Activated T-helper 1 cell treated with anti-CD3 and anti-CD28 coated beads, Interleukin-12 subunit alpha, Interleukin-12 subunit beta, Interleukin-2, Interleukin-4 antibody, amounts not matched to agents 30 ng/mL and 10 ng/mL and 1 ng/mL, durations not matched to agents 14 hours and 24 hours and 36 hours (primary cell): ENCODE measurements around the gene FGD4. TPM values are rescaled to one million over a fixed set of nuclear protein-coding genes. Genes with fewer than 3 reads are reported as not detected.
A peak's percentile ranks its signal among the peaks of the same experiment; 100 is the strongest.

Experiments
- DNase-seq: peaks from one replicate; pipeline ENCODE4 v3.0.0; 2021; ENCODE audit warnings: low spot score
- H3K27ac Mint-ChIP-seq: one replicate; pipeline ENCODE4 v1.8.0; 2021; ENCODE audit warnings: mild to moderate bottlenecking, mixed read lengths
- H3K27me3 Mint-ChIP-seq: one replicate; pipeline ENCODE4 v1.8.0; 2022; ENCODE audit warnings: mild to moderate bottlenecking, moderate library complexity, mixed read lengths; ENCODE audit not compliant: insufficient read depth
- H3K36me3 Mint-ChIP-seq: one replicate; pipeline ENCODE4 v1.8.0; 2021; ENCODE audit warnings: low read depth, mixed read lengths
- H3K4me1 Mint-ChIP-seq: one replicate; pipeline ENCODE4 v1.8.0; 2021; ENCODE audit warnings: low read depth, mixed read lengths
- H3K4me3 Mint-ChIP-seq: one replicate; pipeline ENCODE4 v1.8.0; 2021; ENCODE audit warnings: mild to moderate bottlenecking, moderate library complexity, mixed read lengths
- H3K9me3 Mint-ChIP-seq: one replicate; pipeline ENCODE4 v1.8.0; 2021; ENCODE audit warnings: mixed read lengths
- intact Hi-C: fragments of 100-400 bp; cut with micrococcal nuclease; formaldehyde crosslinking; loops from one replicate; pipeline ENCODE4 v1.15.1; 2024
- total RNA-seq: library from RNA; stranded (reverse); gene quantifications from 2 replicates; pipeline ENCODE4 v1.2.3, GENCODE V29; 2022

FGD4 gene
- total RNA-seq, 1 donor from 2014 or later: 0.03 TPM

DNA sequence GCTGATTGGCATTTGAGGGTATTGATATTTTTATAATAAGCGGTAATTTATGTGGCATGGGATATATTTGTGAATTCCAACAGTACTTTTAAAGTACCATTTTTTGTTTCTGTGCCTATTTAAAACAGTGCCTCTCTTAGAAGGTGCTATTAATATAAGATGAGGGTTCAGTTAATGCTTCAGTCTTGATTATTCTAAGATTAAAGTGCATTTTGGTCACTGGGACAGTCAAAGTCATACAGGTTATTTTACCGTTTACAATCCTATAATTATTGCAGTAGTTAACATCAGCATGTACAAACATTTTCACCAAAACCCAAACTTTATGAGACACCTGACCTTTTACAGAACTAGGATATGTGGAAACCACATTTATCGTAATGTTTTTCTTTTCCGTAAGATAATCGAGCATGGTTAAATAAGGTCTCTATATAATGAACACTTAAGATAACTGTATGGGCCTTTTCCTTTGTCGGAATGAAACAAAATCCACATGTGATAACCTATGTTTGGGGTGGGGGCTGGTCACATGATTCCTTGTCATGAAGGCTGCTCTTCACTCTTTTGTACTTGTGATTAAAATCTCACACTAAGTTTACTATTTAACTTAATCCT, 242.0 kb downstream of the FGD4 start:
- Mint-ChIP-seq H3K4me1 (no peaks in the 10 kb centered on the region), H3K4me3 (no peak overlapping the region), H3K9me3 (no peaks in the 10 kb centered on the region), H3K27me3 (no peaks in the 10 kb centered on the region), H3K36me3 (no peaks in the 10 kb centered on the region), H3K27ac (no peak overlapping the region)
- intact Hi-C loops: no loop called here
- DNase-seq: no peak

DNA sequence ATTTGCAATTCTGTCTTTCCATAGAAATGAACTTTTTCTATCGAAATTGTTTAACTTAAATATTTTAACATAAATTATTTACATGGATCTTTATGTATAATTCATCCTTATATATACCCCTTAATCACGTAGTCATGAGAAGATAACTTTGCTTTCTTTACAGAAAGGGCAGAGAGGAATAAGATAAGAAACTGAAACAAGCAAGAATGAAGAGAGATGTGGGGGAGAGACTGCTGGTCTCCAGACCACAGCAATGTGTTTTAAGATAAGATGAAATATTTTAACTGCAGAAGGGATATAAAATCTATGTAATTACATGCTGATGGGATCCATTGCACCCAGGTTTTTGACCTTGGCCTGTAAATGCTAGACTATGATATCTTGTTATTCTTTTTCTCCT, 245.1 kb downstream of the FGD4 start:
- intact Hi-C loops: no loop called here
- no peak for DNase-seq
- Mint-ChIP-seq H3K4me1 (no peaks in the 10 kb centered on the region), H3K36me3 (no peaks in the 10 kb centered on the region), H3K27ac (no peak overlapping the region), H3K4me3 (no peak overlapping the region), H3K9me3 (no peaks in the 10 kb centered on the region), H3K27me3 (peaks cover 2% of the 10 kb centered on the region)

DNA sequence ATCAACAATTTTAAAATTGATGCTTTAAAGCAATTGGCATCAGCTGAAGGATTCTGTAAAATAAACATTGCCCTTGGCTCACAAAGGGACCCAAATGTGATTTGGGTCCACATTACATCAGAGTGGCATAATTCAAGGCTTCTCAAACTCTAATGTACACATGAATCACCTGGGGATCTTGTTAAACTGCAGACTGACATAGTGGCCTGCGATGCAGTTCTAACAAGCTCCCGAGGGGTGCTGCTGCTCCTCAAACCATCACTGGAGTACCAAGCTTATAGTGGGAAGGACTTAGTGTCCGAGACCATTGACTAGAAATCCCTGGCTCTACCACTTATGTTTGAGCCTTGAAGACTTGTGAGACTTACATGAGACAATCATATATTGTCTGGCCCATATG, 247.9 kb downstream of the FGD4 start:
- no peaks in the 10 kb centered on the region for H3K36me3 Mint-ChIP-seq
- H3K27me3 Mint-ChIP-seq: peaks cover 4% of the 10 kb centered on the region
- H3K4me1 Mint-ChIP-seq: no peaks in the 10 kb centered on the region
- no peak overlapping the region for H3K27ac Mint-ChIP-seq
- no peak for DNase-seq
- H3K9me3 Mint-ChIP-seq: no peaks in the 10 kb centered on the region
- H3K4me3 Mint-ChIP-seq: no peak overlapping the region
- intact Hi-C loops: no loop called here

DNA sequence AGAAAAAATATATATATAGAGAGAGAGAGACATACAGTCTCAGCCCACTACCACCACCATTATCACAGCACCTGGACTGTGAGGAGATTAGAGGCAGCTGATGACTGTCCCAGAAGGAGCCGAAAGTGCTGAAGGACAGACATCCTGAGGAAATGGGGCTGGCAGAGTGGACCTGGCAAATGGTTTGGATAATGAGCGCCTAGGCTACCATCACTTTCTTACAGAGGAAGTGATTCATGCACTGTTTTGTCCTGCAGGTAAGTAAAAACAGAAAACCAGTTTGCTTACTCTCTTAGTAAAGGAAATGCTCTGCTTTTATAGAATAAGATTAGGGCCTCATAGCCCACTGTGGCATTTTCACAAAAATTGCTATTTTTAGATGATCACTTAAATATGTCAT, 251.2 kb downstream of the FGD4 start:
- Mint-ChIP-seq H3K4me3 (no peak overlapping the region), H3K27me3 (peaks cover 6% of the 10 kb centered on the region), H3K9me3 (no peaks in the 10 kb centered on the region), H3K36me3 (no peaks in the 10 kb centered on the region), H3K27ac (no peak overlapping the region), H3K4me1 (no peaks in the 10 kb centered on the region)
- no peak for DNase-seq
- intact Hi-C loops: no loop called here

DNA sequence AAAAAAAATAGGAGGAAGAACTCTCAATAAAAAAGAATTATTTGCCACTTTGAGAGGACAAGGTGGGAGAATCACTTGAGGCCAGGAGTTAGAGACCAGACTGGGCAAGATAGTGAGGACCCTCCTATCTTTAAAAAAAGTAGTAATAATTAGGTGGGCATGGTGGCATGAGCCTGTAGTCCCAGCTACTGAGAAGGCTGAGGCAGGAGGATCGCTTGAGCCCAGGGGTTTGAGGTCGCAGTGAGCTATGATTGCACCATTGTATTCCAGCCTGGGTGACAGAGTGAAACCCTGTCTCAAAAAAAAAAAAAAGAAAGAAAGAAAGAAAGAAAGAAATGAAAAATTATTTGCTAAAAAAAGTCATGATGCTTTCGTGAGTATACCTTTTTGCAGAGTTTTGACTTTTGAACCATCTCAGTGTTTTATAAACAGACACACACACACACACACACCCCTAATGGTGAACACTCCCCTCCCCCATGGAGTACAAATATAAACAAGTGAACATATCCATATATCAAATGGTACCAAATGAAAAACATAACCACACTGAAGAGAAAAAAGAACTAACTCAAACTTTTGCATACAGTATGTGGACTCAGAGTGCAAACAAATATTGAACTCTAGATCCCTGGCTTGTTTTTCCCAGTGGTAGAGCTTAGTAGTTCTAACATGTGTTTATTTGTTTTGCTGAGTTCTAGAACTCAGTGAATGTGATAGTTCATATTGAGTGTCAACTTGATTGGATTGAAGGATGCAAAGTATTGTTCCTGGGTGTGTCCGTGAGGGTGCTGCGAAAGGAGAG, 252.0 kb downstream of the FGD4 start:
- H3K27ac Mint-ChIP-seq: no peak overlapping the region
- no peaks in the 10 kb centered on the region for H3K4me1 Mint-ChIP-seq
- H3K4me3 Mint-ChIP-seq: no peak overlapping the region
- no peaks in the 10 kb centered on the region for H3K36me3 Mint-ChIP-seq
- intact Hi-C loops: no loop called here
- H3K9me3 Mint-ChIP-seq: no peaks in the 10 kb centered on the region
- DNase-seq: no peak
- H3K27me3 Mint-ChIP-seq: peaks cover 6% of the 10 kb centered on the region

DNA sequence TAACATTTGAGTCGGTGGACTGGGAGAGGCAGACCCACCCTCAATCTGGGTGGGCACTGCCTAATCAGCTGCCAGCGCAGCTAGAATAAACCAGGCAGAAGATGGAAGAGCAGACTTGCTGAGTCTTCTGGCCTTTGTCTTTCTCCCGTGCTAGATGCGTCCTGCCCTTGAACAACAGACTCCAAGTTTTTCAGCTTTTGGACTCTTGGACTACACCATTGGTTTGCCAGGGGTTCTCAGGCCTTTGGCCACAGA, 252.5 kb downstream of the FGD4 start:
- Mint-ChIP-seq H3K27ac (no peak overlapping the region), H3K27me3 (peaks cover 6% of the 10 kb centered on the region), H3K9me3 (no peaks in the 10 kb centered on the region), H3K4me3 (no peak overlapping the region), H3K36me3 (no peaks in the 10 kb centered on the region), H3K4me1 (no peaks in the 10 kb centered on the region)
- no peak for DNase-seq
- intact Hi-C loops: no loop called here

DNA sequence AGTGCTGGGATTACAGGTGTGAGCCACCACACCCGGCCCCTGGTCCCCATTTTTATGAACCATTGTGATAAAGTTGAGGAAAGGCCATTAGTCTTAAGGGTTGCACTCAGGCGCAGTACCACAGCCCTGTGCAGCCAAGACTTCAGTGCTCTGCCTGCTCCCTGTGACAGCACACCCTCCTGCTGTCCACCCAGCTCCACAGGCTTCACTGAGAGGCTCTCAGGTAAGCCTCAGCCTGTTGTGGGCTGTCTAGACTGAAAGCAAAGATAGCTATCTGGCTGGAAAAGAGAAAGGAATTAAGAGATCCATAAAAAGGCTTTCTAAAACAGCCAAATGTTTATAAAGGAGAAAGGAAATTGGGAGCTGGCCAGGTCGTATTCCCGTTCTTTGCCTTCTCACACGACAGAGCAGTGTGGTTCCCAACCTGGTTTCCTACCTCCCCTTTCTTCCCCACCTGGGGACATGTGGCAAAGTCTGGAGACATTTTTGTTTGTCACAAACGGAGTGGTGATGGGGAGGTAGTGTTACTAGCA, 260.6 kb downstream of the FGD4 start:
- intact Hi-C loops: loop anchor here (5.0 kb wide), 2 partner anchors 73 to 103 kb away; no protein-coding TSS in a partner anchor
- Mint-ChIP-seq H3K9me3 (no peaks in the 10 kb centered on the region), H3K4me3 (no peak overlapping the region), H3K27me3 (peaks cover 3% of the 10 kb centered on the region), H3K4me1 (peaks cover 10% of the 10 kb centered on the region), H3K27ac (no peak overlapping the region), H3K36me3 (no peaks in the 10 kb centered on the region)
- DNase-seq: no peak

DNA sequence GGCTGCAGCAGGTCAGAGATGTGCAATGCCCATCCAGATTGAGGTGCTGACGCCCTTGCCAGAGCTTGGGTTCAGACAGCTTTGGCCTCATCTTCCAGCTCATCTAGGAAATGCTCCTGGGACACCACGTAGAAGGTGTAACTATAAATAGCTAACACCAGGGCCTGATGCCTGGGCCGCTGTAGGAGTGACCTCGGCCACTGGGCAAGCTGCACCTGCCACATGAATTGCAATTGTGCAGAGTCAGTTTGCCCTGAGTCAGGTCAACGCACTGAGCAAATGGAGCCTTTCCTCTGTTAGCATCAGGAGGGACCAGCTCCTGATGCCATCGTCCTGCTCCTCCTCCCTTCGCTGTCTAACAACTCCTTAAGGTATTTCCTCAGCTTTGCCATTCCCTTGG, 262.3 kb downstream of the FGD4 start:
- Mint-ChIP-seq H3K27me3 (peaks cover 2% of the 10 kb centered on the region), H3K36me3 (no peaks in the 10 kb centered on the region), H3K9me3 (no peaks in the 10 kb centered on the region), H3K4me1 (peaks cover 10% of the 10 kb centered on the region), H3K4me3 (no peak overlapping the region), H3K27ac (no peak overlapping the region)
- DNase-seq: no peak
- intact Hi-C loops: no loop called here

DNA sequence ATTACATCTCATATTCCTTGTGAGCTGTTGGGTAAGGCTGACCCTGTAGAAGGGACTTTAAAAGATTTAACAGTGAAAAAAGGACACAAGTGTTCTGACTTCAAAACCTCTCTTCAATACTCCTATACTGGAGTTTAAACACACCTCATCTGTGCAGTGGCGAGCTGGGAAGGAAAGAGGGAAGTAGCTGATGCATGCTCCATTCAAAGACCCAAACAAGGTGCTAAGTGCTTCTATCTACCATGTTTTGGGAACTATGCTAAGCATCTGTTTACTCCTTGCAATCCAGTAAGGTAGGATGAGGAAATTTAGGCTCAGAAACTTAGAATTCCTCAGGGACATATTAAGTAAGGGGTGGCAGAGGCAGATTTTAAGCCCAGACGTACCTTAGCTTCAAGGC, 263.3 kb downstream of the FGD4 start:
- intact Hi-C loops: no loop called here
- Mint-ChIP-seq H3K4me3 (no peak overlapping the region), H3K36me3 (no peaks in the 10 kb centered on the region), H3K27ac (no peak overlapping the region), H3K9me3 (no peaks in the 10 kb centered on the region), H3K4me1 (peaks cover 6% of the 10 kb centered on the region), H3K27me3 (peaks cover 2% of the 10 kb centered on the region)
- no peak for DNase-seq

DNA sequence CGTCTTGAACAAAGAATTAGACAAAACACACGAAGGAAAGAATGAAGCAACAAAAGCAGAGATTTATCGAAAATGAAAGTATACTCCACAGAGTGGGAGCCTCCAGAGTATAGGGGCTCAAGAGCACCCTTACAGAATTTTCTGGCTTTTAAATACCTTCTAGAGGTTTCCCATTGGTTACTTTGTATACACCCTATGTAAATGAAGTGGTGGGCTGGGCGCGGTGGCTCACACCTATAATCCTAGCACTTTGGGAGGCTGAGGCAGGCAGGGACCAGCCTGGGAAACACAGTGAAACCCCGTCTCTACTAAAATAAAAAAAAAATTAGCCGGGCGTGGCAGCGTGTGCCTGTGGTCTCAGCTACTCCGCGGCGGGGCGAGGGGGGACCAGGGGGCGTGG, 266.7 kb downstream of the FGD4 start:
- H3K27me3 Mint-ChIP-seq: peaks cover 4% of the 10 kb centered on the region
- no peak overlapping the region for H3K4me3 Mint-ChIP-seq
- no peaks in the 10 kb centered on the region for H3K36me3 Mint-ChIP-seq

DNA sequence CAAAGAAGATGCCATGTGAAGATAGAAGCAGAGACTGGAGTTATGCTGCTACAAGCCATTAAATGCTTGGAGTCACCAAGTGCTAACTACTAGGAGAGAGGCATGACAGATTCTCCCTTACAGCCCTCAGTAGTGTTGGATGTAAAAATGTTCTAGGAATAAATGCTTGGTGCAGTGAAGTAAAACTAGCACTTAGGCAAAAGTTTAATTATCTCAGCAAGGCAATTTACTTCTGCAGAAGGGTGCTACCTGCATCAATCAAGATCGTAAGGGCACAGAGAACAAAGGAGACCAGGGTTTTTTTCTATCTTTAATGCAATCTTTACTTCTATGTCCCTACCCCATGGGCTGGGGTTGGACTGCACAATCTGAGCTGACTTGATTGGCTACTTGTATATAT, 270.2 kb downstream of the FGD4 start:
- H3K27ac Mint-ChIP-seq: no peak overlapping the region
- peaks cover 2% of the 10 kb centered on the region for H3K27me3 Mint-ChIP-seq
- H3K9me3 Mint-ChIP-seq: no peaks in the 10 kb centered on the region
- no peak for DNase-seq
- intact Hi-C loops: no loop called here
- no peaks in the 10 kb centered on the region for H3K36me3 Mint-ChIP-seq
- H3K4me3 Mint-ChIP-seq: no peak overlapping the region
- no peaks in the 10 kb centered on the region for H3K4me1 Mint-ChIP-seq

More for the DNA sequence above, 266.7 kb downstream of the FGD4 start:
- Mint-ChIP-seq H3K27ac (no peak overlapping the region), H3K4me1 (no peaks in the 10 kb centered on the region), H3K9me3 (no peaks in the 10 kb centered on the region)
- intact Hi-C loops: no loop called here
- no peak for DNase-seq

DNA sequence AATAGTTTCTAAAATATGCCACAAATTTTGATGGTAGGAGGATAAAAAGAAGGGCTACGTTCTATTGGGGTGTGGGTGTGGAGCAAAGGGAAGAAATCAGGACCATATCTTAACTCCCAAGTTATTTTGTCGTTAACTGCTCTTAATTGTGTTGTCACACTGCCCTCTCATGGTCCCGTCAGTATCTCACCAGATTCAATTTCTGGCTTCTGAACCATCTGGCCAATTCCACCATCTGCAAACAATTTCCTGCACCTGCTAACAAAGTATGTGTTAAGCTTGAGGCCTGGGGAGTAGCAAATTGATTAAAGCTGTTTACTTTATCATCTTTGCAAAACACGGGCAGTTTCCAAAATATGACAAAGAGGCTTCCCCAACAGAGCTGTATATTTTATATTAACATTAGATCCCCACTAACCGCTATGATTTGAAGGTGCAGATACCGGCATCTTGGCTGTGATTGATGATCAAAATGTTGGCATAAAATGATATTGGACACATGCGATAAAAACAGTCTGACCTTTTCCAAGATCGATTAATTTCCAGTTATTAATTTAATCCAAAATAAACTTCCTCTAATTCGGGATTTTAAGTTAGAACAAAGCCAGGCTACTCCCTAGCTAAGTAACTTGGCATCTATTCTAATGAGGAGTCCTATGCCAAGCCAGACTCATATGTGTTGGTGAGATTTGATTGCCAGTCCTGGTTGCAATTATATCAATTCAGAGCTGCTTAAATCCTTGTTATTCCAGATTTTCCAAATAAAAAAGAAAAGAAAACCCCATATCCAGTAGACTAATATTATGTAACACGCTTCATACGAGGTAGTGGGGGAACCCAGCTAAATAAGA, 272.8 kb downstream of the FGD4 start:
- Mint-ChIP-seq H3K36me3 (no peaks in the 10 kb centered on the region), H3K27me3 (peaks cover 2% of the 10 kb centered on the region), H3K4me3 (no peak overlapping the region), H3K27ac (no peak overlapping the region), H3K9me3 (no peaks in the 10 kb centered on the region), H3K4me1 (no peaks in the 10 kb centered on the region)
- peak; percentile 5 for DNase-seq
- intact Hi-C loops: loop anchor here (1.0 to 10.0 kb wide), 3 partner anchors 217 to 537 kb away; partner anchors contain the start of gene FGD4
